K562 (cell line): Measurements from ENCODE around the gene PCNX2.

Experiments used
- CAMTA2 ChIP-seq: fragments of 250-450 bp; sonication (Bioruptor Pico); conservative IDR thresholded peaks from 2 replicates; pipeline ENCODE4 v1.5.1; 2022
- IRF2 ChIP-seq: sonication (generic); formaldehyde crosslinking; IDR thresholded peaks from 2 replicates; pipeline ENCODE4 v1.8.1; 2022; ENCODE audit warnings: mild to moderate bottlenecking, missing genetic modification reagents
- MAFF ChIP-seq: IDR thresholded peaks from 2 replicates; pipeline ENCODE4 v1.6.1; 2012; ENCODE audit warnings: low read length, improper control_type of control experiment
- POLR3G ChIP-seq: IDR thresholded peaks from 2 replicates; pipeline ENCODE4 v1.6.1; 2011; ENCODE audit not compliant: insufficient read length, insufficient replicate concordance; ENCODE audit errors: extremely low read depth
- PTRF ChIP-seq: fragments of 450-650 bp; IDR thresholded peaks from 2 replicates; pipeline ENCODE4 v1.6.1; 2016; ENCODE audit warnings: mild to moderate bottlenecking, missing genetic modification characterization, missing compliant biosample characterization
- SMC3 ChIP-seq: conservative IDR thresholded peaks from 2 replicates; pipeline ENCODE4 v1.6.1; 2011; ENCODE audit warnings: low read depth, low read length, improper control_type of control experiment; ENCODE audit not compliant: insufficient read depth
- TAF7 ChIP-seq: fragments of 450-650 bp; IDR thresholded peaks from 2 replicates; pipeline ENCODE4 v1.6.1; 2016; ENCODE audit warnings: missing genetic modification characterization, missing compliant biosample characterization
- TCFL5 ChIP-seq: fragments of 250-450 bp; sonication (Bioruptor Pico); conservative IDR thresholded peaks from 2 replicates; pipeline ENCODE4 v1.6.1; 2021; ENCODE audit warnings: mild to moderate bottlenecking, moderate library complexity, matching md5 sums
- TF ChIP-seq, protein P1 (sequence below), 2 experiments: fragments of 200-800 bp in 1 of 2; sonication (Bioruptor generic) in 1 of 2; sonication (generic) in 1 of 2; formaldehyde crosslinking in 1 of 2; IDR thresholded peaks in 1 of 2; conservative IDR thresholded peaks in 1 of 2; 2 replicates each; pipeline versions ENCODE4 v1.5.0 to v1.6.1; 2016 to 2020; ENCODE audit warnings: missing compliant biosample characterization in 1 of 2, missing genetic modification characterization in 1 of 2, missing genetic modification reagents in 1 of 2
- TF ChIP-seq, protein P2 (sequence below): fragments of 250-450 bp; sonication (Bioruptor Pico); IDR thresholded peaks from 2 replicates; pipeline ENCODE4 v1.8.0; 2021; ENCODE audit warnings: borderline replicate concordance, mild to moderate bottlenecking, moderate library complexity; ENCODE audit not compliant: poor library complexity, severe bottlenecking
- TF ChIP-seq, protein P3 (sequence below): fragments of 250-450 bp; sonication (Bioruptor Pico); IDR thresholded peaks from 2 replicates; pipeline ENCODE4 v1.5.0; 2022; ENCODE audit warnings: mild to moderate bottlenecking
- TF ChIP-seq, protein P4 (sequence below), 3 experiments: fragments of 200-800 bp in 1 of 3; fragments of 250-450 bp in 1 of 3; fragments of 450-650 bp in 1 of 3; sonication (Bioruptor Pico) in 1 of 3; sonication (Bioruptor generic) in 1 of 3; formaldehyde crosslinking in 1 of 3; IDR thresholded peaks; 2 replicates each; pipeline versions ENCODE4 v1.6.1 to v1.8.0; 2016 to 2022; ENCODE audit warnings: mild to moderate bottlenecking in 2 of 3, missing genetic modification characterization in 2 of 3, missing compliant biosample characterization in 1 of 3, moderate library complexity in 1 of 3
- TF ChIP-seq, protein P5 (sequence below): fragments of 250-450 bp; sonication (Bioruptor Pico); IDR thresholded peaks from 2 replicates; pipeline ENCODE4 v1.4.0; 2020
- TF ChIP-seq, protein P6 (sequence below): sonication (generic); formaldehyde crosslinking; IDR thresholded peaks from 2 replicates; pipeline ENCODE4 v1.8.0; 2022; ENCODE audit warnings: mild to moderate bottlenecking, missing genetic modification reagents

DNA sequence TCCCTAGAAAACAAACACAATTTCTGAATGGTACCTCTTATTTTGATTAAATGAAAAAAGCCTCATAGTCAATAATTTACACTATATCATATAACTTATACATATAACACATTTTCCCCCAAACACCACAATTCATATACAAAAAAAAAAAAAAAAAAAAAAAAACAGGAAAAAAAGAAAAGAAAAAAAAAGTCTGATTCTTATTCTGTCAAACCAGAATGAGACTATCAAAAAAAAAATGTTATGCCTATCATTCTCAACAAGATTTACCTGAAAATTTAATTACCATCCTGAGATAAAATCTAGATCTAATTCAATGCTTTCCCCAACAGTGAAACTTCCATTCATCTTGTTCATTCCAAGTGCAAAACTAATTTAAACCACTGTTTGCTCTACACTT is 86.8 kb downstream of the PCNX2 start:
- TF ChIP-seq TCFL5 (CRISPR knock-in tag): no peak
- TF ChIP-seq TAF7 (tag): no peak
- TF ChIP-seq, protein P1, sequence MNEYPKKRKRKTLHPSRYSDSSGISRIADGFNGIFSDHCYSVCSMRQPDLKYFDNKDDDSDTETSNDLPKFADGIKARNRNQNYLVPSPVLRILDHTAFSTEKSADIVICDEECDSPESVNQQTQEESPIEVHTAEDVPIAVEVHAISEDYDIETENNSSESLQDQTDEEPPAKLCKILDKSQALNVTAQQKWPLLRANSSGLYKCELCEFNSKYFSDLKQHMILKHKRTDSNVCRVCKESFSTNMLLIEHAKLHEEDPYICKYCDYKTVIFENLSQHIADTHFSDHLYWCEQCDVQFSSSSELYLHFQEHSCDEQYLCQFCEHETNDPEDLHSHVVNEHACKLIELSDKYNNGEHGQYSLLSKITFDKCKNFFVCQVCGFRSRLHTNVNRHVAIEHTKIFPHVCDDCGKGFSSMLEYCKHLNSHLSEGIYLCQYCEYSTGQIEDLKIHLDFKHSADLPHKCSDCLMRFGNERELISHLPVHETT (CRISPR knock-in tag; conservative IDR thresholded peaks at IDR 0.05 in 1 of 2, IDR thresholded peaks at IDR 0.05 in 1 of 2): no peak
- no peak for TF ChIP-seq POLR3G
- TF ChIP-seq PTRF (tag): no peak
- TF ChIP-seq, protein P2, sequence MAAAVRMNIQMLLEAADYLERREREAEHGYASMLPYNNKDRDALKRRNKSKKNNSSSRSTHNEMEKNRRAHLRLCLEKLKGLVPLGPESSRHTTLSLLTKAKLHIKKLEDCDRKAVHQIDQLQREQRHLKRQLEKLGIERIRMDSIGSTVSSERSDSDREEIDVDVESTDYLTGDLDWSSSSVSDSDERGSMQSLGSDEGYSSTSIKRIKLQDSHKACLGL: no peak
- TF ChIP-seq IRF2 (CRISPR knock-in tag): no peak
- TF ChIP-seq, protein P3, sequence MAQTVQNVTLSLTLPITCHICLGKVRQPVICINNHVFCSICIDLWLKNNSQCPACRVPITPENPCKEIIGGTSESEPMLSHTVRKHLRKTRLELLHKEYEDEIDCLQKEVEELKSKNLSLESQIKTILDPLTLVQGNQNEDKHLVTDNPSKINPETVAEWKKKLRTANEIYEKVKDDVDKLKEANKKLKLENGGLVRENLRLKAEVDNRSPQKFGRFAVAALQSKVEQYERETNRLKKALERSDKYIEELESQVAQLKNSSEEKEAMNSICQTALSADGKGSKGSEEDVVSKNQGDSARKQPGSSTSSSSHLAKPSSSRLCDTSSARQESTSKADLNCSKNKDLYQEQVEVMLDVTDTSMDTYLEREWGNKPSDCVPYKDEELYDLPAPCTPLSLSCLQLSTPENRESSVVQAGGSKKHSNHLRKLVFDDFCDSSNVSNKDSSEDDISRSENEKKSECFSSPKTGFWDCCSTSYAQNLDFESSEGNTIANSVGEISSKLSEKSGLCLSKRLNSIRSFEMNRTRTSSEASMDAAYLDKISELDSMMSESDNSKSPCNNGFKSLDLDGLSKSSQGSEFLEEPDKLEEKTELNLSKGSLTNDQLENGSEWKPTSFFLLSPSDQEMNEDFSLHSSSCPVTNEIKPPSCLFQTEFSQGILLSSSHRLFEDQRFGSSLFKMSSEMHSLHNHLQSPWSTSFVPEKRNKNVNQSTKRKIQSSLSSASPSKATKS: no peak
- TF ChIP-seq CAMTA2 (CRISPR knock-in tag): no peak
- TF ChIP-seq, protein P4, sequence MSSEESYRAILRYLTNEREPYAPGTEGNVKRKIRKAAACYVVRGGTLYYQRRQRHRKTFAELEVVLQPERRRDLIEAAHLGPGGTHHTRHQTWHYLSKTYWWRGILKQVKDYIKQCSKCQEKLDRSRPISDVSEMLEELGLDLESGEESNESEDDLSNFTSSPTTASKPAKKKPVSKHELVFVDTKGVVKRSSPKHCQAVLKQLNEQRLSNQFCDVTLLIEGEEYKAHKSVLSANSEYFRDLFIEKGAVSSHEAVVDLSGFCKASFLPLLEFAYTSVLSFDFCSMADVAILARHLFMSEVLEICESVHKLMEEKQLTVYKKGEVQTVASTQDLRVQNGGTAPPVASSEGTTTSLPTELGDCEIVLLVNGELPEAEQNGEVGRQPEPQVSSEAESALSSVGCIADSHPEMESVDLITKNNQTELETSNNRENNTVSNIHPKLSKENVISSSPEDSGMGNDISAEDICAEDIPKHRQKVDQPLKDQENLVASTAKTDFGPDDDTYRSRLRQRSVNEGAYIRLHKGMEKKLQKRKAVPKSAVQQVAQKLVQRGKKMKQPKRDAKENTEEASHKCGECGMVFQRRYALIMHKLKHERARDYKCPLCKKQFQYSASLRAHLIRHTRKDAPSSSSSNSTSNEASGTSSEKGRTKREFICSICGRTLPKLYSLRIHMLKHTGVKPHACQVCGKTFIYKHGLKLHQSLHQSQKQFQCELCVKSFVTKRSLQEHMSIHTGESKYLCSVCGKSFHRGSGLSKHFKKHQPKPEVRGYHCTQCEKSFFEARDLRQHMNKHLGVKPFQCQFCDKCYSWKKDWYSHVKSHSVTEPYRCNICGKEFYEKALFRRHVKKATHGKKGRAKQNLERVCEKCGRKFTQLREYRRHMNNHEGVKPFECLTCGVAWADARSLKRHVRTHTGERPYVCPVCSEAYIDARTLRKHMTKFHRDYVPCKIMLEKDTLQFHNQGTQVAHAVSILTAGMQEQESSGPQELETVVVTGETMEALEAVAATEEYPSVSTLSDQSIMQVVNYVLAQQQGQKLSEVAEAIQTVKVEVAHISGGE (CRISPR knock-in tag; IDR thresholded peaks at IDR 0.05): no peak
- TF ChIP-seq, protein P5, sequence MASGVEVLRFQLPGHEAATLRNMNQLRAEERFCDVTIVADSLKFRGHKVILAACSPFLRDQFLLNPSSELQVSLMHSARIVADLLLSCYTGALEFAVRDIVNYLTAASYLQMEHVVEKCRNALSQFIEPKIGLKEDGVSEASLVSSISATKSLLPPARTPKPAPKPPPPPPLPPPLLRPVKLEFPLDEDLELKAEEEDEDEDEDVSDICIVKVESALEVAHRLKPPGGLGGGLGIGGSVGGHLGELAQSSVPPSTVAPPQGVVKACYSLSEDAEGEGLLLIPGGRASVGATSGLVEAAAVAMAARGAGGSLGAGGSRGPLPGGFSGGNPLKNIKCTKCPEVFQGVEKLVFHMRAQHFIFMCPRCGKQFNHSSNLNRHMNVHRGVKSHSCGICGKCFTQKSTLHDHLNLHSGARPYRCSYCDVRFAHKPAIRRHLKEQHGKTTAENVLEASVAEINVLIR (CRISPR knock-in tag): no peak
- TF ChIP-seq MAFF: no peak
- TF ChIP-seq, protein P6, sequence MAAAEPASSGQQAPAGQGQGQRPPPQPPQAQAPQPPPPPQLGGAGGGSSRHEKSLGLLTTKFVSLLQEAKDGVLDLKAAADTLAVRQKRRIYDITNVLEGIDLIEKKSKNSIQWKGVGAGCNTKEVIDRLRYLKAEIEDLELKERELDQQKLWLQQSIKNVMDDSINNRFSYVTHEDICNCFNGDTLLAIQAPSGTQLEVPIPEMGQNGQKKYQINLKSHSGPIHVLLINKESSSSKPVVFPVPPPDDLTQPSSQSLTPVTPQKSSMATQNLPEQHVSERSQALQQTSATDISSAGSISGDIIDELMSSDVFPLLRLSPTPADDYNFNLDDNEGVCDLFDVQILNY (CRISPR knock-in tag): no peak
- TF ChIP-seq SMC3: no peak
